H1 (cell line): ENCODE data around the gene CCDC63. TPM values are rescaled to one million over a fixed set of nuclear protein-coding genes. Genes with fewer than 3 reads are reported as not detected.

Source experiments
- CHD7 ChIP-seq: fragments of 300-600 bp; sonication (generic); IDR thresholded peaks from 2 replicates; pipeline ENCODE4 v1.7.1; 2012; ENCODE audit warnings: low read length, moderate library complexity, mild to moderate bottlenecking, inconsistent platforms; ENCODE audit not compliant: insufficient replicate concordance
- polyA plus RNA-seq, 7 experiments: library from polyadenylated mRNA; depleted of rRNA in 3 of 7; stranded (reverse) in 5 of 7; unstranded in 2 of 7; fragments of >200 nt in 5 of 7; fragments of 200-250 nt in 2 of 7; gene quantifications; 1 replicate in 5 of 7; 2 replicates in 1 of 7; 4 replicates in 1 of 7; pipeline versions ENCODE4 v1.2.1 to v1.2.3, GENCODE V29; 2011 to 2013; ENCODE audit warnings: missing spikeins in 2 of 7, mixed read lengths in 2 of 7
- total RNA-seq: library from RNA; stranded (reverse); fragmentation: NEBNext Ultra II Directional; extraction: Animal tissue kit (Norgen Biotek cat#: 25700); gene quantifications from 2 replicates; pipeline ENCODE4 v1.2.1, GENCODE V29; 2021

The CCDC63 gene
- total and polyA plus RNA-seq, 2 of the 8 experiments (the other 6 are each of a cell fraction or from before 2014, with no cell fraction given), result 0.42 to 0.93 TPM

DNA sequence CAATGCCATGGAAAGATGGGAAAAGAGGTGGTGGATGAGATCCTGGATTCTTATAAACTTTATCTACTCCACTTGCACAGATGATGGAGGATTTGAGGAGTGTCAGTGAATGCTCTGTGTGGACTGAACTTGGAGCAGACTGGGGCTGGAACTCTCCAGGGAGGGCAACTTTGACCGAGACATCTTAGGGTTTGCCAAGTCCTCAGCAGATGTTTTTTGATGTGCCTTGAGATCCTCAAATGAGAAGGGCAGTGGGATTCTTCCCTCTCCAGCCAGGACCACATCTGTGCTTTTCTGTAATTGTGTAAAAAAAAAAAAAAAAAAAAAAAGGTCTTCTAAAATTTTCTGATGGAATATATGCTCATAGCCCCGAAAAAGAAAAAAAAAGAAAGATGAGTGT is 96.6 kb downstream of the CCDC63 start (continued):
- TF ChIP-seq CHD7, result no peak
